Stimulated activated CD4-positive, alpha-beta T cell treated with anti-CD3 and anti-CD28 coated beads, TNF-alpha, amount 100 ng/mL, for 4 hours (primary cell): ENCODE data around the gene GSTT2B.
"Not testable (repeated sequence)": the region's sequence is repeated elsewhere in the genome, so short reads cannot be mapped to it uniquely, and the experiment has no call there.

Source experiments
- DNase-seq, 3 experiments: peaks; one replicate each; pipeline ENCODE4 v3.0.0-alpha.2; 2020; ENCODE audit warnings: low read depth in 3 of 3

Gene GSTT2B

GRCh38 chr22:23940166-23940565 is 20.8 kb downstream of the GSTT2B start:
- DNase-seq = not testable (repeated sequence)

- no peak for DNase-seq
Measured at GRCh38 chr22:23939017-23939357, 22.0 kb downstream of the GSTT2B start.

GRCh38 chr22:23938328-23939016 is 22.5 kb downstream of the GSTT2B start:
- DNase-seq = no peak

- DNase-seq = no peak
Measured at GRCh38 chr22:23926561-23926960, 34.4 kb downstream of the GSTT2B start.

GRCh38 chr22:23925020-23925606 is 35.9 kb downstream of the GSTT2B start:
- DNase-seq = no peak

GRCh38 chr22:23922921-23923320 is 38.1 kb downstream of the GSTT2B start:
- no peak for DNase-seq

- DNase-seq = not testable (repeated sequence)
Measured at GRCh38 chr22:23921586-23922201, 39.3 kb downstream of the GSTT2B start.

- not testable (repeated sequence) for DNase-seq
Measured at GRCh38 chr22:23920267-23920611, 40.8 kb downstream of the GSTT2B start.

GRCh38 chr22:23915290-23915689 is 45.7 kb downstream of the GSTT2B start:
- DNase-seq = no peak

- DNase-seq = peak; percentile 99
Measured at GRCh38 chr22:23913661-23914353, 47.2 kb downstream of the GSTT2B start.

- DNase-seq = no peak
Measured at GRCh38 chr22:23913306-23913660, 47.7 kb downstream of the GSTT2B start.

- DNase-seq = no peak
Measured at GRCh38 chr22:23912293-23912903, 48.6 kb downstream of the GSTT2B start.

- DNase-seq = no peak
Measured at GRCh38 chr22:23911318-23911980, 49.5 kb downstream of the GSTT2B start.

- DNase-seq = no peak
Measured at GRCh38 chr22:23910496-23911190, 50.4 kb downstream of the GSTT2B start.

GRCh38 chr22:23909296-23909898 is 51.6 kb downstream of the GSTT2B start:
- DNase-seq = no peak

- no peak for DNase-seq
Measured at GRCh38 chr22:23908587-23909205, 52.3 kb downstream of the GSTT2B start.

- not testable (repeated sequence) for DNase-seq
Measured at GRCh38 chr22:23907423-23907822, 53.6 kb downstream of the GSTT2B start.
